ENCODE results near the gene RETREG1.

DNA sequence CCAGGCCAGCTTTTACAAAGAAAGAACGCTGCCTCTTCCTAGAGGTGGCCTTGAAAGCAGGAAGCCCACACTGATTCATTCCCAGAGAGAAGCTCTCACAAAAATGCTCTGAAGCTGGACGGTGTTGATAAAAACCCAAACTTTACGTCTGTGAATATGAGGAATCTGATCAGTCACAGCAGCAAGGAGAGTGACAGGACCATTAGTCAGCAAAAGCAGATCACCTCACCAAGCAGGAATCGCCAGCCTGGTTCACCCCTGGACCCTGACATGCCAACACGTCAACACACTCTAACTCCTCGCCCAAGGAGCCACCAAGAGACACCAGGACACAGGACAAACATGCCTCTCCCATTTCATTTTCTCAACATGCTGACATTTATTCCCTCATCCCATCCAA lies 80.6 kb downstream of the RETREG1 start:
- TF ChIP-seq, protein P1, sequence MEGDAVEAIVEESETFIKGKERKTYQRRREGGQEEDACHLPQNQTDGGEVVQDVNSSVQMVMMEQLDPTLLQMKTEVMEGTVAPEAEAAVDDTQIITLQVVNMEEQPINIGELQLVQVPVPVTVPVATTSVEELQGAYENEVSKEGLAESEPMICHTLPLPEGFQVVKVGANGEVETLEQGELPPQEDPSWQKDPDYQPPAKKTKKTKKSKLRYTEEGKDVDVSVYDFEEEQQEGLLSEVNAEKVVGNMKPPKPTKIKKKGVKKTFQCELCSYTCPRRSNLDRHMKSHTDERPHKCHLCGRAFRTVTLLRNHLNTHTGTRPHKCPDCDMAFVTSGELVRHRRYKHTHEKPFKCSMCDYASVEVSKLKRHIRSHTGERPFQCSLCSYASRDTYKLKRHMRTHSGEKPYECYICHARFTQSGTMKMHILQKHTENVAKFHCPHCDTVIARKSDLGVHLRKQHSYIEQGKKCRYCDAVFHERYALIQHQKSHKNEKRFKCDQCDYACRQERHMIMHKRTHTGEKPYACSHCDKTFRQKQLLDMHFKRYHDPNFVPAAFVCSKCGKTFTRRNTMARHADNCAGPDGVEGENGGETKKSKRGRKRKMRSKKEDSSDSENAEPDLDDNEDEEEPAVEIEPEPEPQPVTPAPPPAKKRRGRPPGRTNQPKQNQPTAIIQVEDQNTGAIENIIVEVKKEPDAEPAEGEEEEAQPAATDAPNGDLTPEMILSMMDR (IDR thresholded peaks at IDR 0.05; ENCODE audit: low read length) = no peak
- TF ChIP-seq EZH2phosphoT487 (IDR thresholded peaks at IDR 0.05; ENCODE audit: low read length) = no peak
